ENCODE results near the gene EDAR. TPM values are rescaled to one million over a fixed set of nuclear protein-coding genes. Genes with fewer than 3 reads are reported as not detected.
A peak's percentile ranks its signal among the peaks of the same experiment; 100 is the strongest.

The EDAR gene
- total RNA-seq, 1 experiment from 2014 or later: 0.82 TPM

- Mint-ChIP-seq H3K4me3 (ENCODE audit: unreplicated experiment) (no peak overlapping the region), H3K4me1 (ENCODE audit: low read depth, unreplicated experiment) (peaks cover 5% of the 10 kb centered on the region), H3K27me3 (ENCODE audit: insufficient read depth, unreplicated experiment) (no peaks in the 10 kb centered on the region), H3K9me3 (ENCODE audit: unreplicated experiment) (peaks cover 47% of the 10 kb centered on the region), H3K27ac (ENCODE audit: unreplicated experiment) (no peak overlapping the region), H3K36me3 (ENCODE audit: insufficient read depth, unreplicated experiment) (peaks cover 6% of the 10 kb centered on the region)
- DNase-seq: no peak
- H3K4me3 ChIP-seq (ENCODE audit: low read depth, low read length): no peak overlapping the region
- H3K4me1 ChIP-seq: no peaks in the 10 kb centered on the region
- no peak for TF ChIP-seq CTCF (IDR thresholded peaks at IDR 0.05; ENCODE audit: insufficient read depth in 1 of 2, low read depth in 1 of 2, low read length in 1 of 2, severe bottlenecking in 1 of 2, unreplicated experiment in 1 of 2)
- ChIA-PET CTCF (no interaction called here), POLR2A (no interaction called here)
- peaks cover 39% of the 10 kb centered on the region for H3K9me3 ChIP-seq
- no peaks in the 10 kb centered on the region for H3K27me3 ChIP-seq (replicated peaks; ENCODE audit: control insufficient read depth, insufficient read depth, low read length)
- no peaks in the 10 kb centered on the region for H3K36me3 ChIP-seq (ENCODE audit: control insufficient read depth, insufficient read depth, low read length)
- no TSS peak for BruUV-seq (replicated peaks)
- intact Hi-C loops (cut with micrococcal nuclease; ENCODE audit: unreplicated experiment): no loop called here
Measured at GRCh38 chr2:108949316-108950239, 39.4 kb downstream of the EDAR start.

GRCh38 chr2:108947271-108947907 lies 41.6 kb downstream of the EDAR start:
- Histone ChIP-seq H3K4me3 (ENCODE audit: low read depth, low read length) (no peak overlapping the region), H3K4me1 (no peaks in the 10 kb centered on the region), H3K27me3 (replicated peaks; ENCODE audit: control insufficient read depth, insufficient read depth, low read length) (no peaks in the 10 kb centered on the region), H3K36me3 (ENCODE audit: control insufficient read depth, insufficient read depth, low read length) (no peaks in the 10 kb centered on the region), H3K9me3 (peaks cover 35% of the 10 kb centered on the region)
- CTCF ChIA-PET: no interaction called here
- TF ChIP-seq CTCF (IDR thresholded peaks at IDR 0.05; ENCODE audit: insufficient read depth in 1 of 2, low read depth in 1 of 2, low read length in 1 of 2, severe bottlenecking in 1 of 2, unreplicated experiment in 1 of 2): no peak
- Mint-ChIP-seq H3K4me3 (ENCODE audit: unreplicated experiment) (no peak overlapping the region), H3K4me1 (ENCODE audit: low read depth, unreplicated experiment) (no peaks in the 10 kb centered on the region), H3K27ac (ENCODE audit: unreplicated experiment) (no peak overlapping the region), H3K36me3 (ENCODE audit: insufficient read depth, unreplicated experiment) (no peaks in the 10 kb centered on the region), H3K27me3 (ENCODE audit: insufficient read depth, unreplicated experiment) (no peaks in the 10 kb centered on the region), H3K9me3 (ENCODE audit: unreplicated experiment) (peaks cover 34% of the 10 kb centered on the region)
- peak in 1 of 2 experiments; percentile 20 for DNase-seq
- POLR2A ChIA-PET: no interaction called here
- BruUV-seq (replicated peaks): no TSS peak
- intact Hi-C loops (cut with micrococcal nuclease; ENCODE audit: unreplicated experiment): no loop called here

- TF ChIP-seq CTCF (IDR thresholded peaks at IDR 0.05; ENCODE audit: insufficient read depth in 1 of 2, low read depth in 1 of 2, low read length in 1 of 2, severe bottlenecking in 1 of 2, unreplicated experiment in 1 of 2): no peak
- Mint-ChIP-seq H3K36me3 (ENCODE audit: insufficient read depth, unreplicated experiment) (no peaks in the 10 kb centered on the region), H3K9me3 (ENCODE audit: unreplicated experiment) (peaks cover 24% of the 10 kb centered on the region), H3K27me3 (ENCODE audit: insufficient read depth, unreplicated experiment) (no peaks in the 10 kb centered on the region), H3K4me3 (ENCODE audit: unreplicated experiment) (no peak overlapping the region), H3K4me1 (ENCODE audit: low read depth, unreplicated experiment) (no peaks in the 10 kb centered on the region), H3K27ac (ENCODE audit: unreplicated experiment) (no peak overlapping the region)
- H3K36me3 ChIP-seq (ENCODE audit: control insufficient read depth, insufficient read depth, low read length): no peaks in the 10 kb centered on the region
- ChIA-PET CTCF (no interaction called here), POLR2A (no interaction called here)
- BruUV-seq (replicated peaks): no TSS peak
- no peak for DNase-seq
- H3K9me3 ChIP-seq: peaks cover 30% of the 10 kb centered on the region
- no peaks in the 10 kb centered on the region for H3K27me3 ChIP-seq (replicated peaks; ENCODE audit: control insufficient read depth, insufficient read depth, low read length)
- intact Hi-C loops (cut with micrococcal nuclease; ENCODE audit: unreplicated experiment): no loop called here
- no peaks in the 10 kb centered on the region for H3K4me1 ChIP-seq
- no peak overlapping the region for H3K4me3 ChIP-seq (ENCODE audit: low read depth, low read length)
Measured at GRCh38 chr2:108946442-108946841, 42.6 kb downstream of the EDAR start.

Data from Caco-2 (cell line).